ENCODE data around the gene E2F7.

E2F7 gene

DNA sequence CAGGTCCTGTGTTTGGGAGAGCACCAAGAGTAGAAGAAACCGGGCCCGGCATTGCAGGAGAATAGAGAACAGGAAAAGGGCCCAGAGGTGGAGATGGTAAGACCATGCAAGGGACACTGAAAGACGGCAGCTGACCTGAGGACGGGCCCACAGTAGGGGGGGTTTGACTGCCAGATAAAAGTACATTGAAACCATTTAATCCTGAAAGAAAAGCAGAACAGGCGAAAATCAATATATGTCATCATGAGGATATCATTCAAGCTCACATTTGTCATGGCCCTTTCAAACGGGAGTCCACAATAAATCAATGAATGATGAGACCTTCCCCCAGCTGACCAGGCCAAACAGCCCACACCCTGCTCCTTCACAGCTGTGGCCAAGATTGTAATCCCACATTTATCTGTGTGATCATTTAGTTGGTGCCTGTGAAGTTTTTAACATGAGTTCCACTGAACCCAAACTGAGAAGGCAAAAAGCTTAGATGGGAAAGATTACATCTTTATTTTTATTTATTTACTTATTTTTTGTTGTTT, 39.5 kb downstream of the E2F7 start:
- DNase-seq, result no peak

DNA sequence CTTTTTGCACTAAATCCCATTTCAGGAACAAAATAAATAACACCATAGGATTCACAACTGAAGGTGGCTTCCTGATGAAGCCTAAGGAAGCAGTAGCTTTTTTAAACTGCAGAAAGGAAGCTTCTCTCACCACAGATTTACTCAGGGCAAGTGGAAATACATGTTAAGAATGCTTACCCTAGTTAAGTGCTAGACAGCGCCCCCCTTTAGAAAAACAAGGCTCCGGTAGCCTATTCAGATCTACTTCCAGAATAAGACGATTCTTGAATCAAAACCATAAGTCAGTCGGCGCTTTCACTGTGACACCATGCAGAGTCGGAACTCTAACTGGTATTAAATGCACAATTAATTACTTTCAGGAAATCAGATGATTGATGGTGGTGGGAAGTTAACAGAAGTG, 41.9 kb downstream of the E2F7 start:
- no peak for DNase-seq

DNA sequence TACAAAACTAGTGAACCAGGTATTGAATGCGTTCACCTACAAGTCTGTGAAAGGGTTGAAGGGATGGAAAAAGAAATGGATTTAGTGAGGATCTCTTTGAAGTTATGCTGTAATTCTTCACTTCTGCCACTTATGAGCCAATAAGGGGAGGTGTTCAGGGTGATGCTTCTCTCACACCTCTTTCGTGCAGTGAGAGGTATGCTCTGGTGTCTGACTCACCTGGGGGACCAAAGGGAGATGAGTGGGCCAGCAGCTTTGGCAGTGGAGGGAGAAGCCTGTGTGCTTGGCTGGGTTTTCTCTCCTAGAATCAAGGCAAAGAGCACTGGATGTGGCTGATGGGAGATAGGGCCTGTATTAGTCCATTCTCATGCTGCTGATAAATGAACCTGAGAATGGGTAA, 45.4 kb downstream of the E2F7 start:
- DNase-seq, result no peak

DNA sequence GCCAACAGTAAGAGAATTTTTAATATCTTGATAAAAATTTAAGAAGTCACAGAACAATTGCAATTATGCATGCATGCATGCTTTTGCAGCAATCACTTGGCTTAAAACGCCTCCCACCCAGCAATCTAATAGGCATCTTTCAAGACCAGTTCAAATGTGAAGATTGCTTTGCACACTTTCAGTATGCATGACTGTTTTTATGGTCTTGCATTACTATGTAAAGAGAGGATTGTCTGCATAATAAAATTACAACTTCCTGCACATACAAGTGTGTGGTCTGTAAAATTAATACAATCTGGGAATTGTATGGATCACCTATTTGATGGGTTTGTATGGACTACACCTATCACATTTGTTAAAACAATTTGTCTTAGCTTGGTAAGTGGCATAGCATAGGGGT, 48.8 kb downstream of the E2F7 start:
- no peak for DNase-seq

DNA sequence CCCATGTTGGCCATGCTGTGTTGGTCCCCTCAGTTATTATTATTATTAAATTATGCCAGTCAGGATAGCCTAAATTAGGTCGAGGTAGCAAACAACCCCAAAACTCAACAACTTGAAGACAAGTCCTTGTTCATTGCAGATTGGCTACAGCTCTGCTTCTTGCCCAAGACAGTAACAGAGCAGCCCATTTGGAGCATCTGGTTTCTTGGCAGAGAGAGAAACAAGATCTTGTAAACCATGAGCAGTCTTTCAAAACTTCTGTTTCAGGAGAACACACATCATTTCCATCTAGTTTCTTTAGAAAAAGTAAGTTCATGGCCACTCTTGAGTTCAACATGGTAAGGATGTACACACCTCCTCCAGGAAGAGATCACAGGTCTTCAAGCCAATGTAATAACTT, 52.3 kb downstream of the E2F7 start:
- no peak for DNase-seq

DNA sequence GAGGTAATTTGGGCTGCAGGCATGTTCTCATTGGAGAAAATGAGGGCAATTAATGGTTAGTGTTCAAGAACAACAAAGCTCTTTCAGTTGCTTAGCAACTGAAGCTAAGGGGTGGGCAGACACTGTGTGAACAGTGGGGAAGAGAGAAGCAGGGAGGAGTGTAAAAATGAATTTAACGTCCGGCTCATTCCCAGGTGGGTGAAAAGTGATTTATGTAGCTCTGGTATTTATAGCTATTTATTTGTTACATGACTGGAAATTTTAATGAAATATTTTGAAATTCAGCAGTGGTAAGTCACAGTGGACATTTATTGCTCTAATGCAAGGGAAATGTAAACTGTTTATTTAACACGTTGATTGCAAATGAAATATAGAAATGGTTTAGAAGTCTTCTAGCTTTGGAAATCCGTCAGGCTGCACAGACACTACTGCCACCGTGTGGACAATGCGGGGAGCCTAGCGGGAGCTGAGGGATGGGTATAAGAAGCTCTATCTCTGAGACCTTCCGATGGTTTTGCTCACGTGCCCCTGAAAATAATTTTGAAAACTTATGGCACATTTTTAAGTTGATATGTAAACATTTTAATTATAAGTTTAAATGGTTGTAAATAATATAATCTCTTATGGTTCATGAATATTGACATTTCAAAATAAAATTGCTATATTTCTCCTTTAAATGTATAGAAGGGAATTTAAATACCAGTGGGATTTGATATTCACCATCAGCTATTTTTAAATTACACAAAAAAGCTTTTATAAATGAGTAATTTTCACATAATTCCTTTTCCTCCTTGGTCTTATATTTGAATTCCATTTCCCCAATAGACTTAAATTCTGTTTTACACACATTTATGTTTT, 54.4 kb downstream of the E2F7 start:
- peak in 54 of 58 donors; percentile 2 to 85 (median 48) for DNase-seq

DNA sequence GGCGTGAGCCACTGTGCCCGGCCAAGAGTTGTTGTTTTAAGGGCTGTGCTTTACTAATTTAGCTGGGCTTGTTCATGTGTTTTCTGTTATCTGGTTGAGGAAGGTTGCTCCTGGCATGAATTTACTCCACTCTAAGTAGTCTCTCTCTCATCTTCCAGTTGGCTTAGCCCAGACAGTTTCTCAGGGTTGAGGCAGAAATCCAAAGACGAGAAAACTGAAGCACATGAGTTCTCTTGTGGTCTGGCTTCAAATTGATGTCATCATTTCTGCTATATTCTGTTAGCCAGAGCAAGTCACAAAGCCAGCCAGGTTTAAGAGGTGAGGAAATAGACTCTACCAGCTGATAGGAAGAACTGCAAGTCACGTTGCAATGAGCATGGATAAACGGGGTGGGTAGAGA, 57.9 kb downstream of the E2F7 start:
- no peak for DNase-seq

DNA sequence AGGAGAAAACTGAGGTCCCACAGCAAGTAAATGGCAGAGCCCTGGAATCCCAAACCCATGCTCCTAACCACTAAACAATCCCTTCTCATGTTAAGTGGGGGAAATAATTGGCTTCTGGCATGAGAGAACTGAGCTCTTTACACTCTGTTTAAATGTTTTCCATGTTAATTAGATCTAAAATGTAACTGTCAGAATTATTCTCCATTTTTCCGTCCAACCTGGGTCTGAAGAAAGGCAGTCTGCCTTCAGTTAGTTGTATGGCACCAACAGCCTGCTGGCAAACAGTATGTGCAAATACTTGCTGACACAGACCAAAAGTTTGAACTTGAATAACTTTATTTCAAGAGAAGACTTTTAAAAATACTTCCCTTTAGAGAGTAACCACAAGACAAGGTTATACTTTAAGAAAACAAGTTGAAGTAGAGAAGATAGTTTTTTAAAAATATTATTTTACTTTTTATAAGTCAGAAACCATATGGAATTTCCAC, 59.7 kb downstream of the E2F7 start:
- no peak for DNase-seq

DNA sequence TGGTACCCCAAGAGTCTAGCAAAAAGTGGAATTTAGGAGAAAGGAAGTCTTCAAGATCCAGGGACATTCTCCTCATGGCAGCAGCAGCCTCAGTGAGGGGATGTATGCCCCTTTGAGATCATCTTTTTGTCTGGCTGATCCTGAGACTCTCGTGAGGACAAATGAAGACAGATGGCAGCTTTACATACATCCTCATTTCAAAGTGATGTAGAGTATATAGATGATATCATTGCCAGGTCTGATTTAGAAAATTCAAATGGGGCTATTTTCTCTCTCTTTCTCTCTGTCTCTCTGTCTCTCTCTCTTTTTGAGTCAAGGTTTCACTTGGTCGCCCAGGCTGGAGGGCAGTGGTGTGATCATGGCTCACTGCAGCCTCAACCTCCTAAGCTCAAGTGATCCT, 61.5 kb downstream of the E2F7 start:
- no peak for DNase-seq

DNA sequence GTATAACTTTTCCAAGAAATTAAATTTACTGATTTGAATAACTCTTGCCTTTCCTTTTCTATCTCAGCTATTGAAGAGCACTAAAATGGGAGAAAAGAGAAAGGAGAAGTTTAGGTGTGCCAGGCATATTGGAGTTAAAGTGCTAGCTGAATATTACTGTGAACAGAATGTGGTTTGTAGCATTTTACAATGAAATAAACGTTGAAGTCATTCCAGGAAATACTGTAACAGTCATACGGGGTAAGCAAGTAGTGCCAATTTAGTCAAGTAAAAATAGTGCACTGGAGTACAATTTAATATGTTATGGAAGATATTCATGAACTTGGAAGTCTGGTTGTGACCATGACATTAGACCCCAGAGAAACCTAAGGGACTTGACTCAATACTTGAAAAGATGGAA, 62.1 kb downstream of the E2F7 start:
- no peak for DNase-seq

DNA sequence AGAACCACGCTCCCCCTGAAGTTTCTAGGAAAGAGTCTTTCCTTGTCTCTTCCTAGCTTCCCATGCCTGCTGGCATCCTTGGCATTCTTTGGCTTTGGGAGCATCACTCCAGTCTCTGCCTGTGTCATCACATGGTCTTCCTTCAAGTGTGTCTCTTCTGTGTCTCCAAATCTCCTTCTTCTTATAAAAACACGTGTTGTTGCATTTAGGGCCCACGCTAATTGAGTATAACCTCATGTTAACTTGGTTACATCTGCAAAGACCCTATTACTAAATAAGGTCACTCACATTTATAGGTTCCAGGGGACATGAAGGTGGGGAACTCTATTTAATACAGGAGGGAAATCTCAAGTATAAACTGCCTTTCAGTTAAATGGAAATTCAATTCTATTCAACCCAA, 63.0 kb downstream of the E2F7 start:
- no peak for DNase-seq

DNA sequence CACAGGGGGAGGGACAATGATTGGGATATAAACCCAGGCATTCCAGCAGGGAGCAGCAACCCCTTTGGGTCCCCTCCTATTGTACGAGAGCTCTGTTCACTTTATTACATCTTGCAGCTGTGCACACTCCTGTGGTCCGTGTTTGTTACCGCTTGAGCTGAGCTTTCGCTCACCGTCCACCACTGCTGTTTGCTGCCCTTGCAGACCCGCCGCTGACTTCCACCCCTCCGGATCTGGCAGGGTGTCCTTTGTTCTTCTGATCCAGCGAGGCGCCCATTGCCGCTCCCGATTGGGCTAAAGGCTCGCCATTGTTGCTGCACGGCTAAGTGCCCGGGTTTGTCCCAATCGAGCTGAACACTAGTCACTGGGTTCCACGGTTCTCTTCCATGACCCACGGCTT, 64.1 kb downstream of the E2F7 start:
- DNase-seq, result no peak

DNA sequence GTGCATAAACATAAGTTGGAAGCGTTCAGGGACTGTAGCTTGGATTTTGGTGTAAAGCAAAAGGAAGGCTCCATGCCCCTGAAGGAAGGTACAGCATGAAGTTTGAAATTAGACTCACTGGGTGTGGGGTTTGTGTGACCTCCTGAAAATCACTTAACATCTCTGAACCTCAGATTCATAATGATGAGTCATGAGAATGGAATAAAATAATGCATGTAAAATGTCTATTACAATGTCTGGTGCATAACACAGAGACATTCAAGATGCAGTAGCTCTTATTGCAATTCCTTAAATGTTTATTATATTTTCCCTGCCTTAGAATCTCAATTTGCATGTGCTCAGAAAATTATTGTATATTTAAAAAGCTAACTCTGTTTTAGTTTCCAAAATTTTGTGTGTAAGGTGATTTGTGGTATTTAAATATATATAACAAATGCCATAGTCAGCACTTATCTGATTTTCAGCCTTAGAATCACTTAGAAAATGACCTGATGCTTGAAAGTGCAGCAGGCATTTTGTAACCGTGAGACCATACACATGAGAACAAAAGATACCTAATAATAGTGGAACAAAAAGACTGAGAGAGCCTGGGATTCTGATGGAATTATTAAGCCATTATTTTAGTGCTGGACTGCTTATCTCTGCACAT, 66.3 kb downstream of the E2F7 start:
- DNase-seq, result no peak

DNA sequence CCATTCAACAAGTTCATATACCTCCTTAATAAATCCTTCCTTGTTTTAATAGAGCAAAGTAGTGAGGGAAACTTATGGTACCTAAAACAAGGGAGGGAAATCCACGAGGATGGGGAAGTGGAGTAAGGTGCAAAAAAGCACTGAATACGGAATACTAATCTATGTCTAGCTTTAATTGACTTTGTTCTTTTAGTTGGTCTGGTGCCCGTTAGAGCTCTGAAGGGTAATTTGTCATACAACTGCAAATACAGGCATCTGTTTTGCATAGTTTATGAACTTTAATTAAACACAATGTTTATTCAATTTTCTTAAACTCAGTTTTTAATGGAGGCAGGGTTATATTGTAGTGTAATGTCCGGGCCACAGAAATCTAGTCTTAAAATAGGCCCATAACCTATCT, 67.0 kb downstream of the E2F7 start:
- DNase-seq, result no peak

DNA sequence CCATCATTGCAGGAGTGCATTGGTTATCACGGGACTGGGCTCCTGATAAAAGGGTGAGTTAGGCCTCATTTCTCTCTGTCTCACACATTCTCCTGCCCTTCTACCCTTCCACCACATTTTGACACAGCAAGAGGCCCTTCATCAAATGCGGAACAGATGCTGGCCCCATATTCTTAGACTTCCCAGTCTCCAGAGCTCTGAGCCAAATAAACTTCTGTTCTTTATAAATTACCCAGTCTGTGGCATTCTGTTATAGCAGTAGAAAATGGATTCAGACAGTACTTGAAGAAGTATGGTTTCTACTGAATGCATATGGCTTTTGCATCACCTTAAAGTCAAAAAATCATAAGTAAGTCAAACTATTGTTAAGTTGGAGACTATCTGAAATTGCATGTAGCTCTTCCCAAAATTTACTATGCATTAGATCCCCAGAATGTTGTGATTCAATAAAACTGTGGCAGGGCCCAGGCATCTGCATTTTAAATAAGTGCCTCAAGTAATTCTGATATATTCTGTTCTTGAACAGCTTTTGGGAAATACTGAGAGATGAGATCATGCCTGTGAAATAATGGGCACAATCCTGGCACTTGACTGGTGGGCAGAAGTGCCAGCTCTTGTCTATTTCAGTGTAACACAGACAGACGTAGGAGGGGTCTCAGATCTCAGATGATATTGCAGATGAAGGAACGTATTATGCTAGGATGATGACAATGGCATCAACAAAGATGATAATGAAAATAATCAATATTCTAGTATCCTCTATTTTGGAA, 68.2 kb downstream of the E2F7 start:
- DNase-seq, result no peak

DNA sequence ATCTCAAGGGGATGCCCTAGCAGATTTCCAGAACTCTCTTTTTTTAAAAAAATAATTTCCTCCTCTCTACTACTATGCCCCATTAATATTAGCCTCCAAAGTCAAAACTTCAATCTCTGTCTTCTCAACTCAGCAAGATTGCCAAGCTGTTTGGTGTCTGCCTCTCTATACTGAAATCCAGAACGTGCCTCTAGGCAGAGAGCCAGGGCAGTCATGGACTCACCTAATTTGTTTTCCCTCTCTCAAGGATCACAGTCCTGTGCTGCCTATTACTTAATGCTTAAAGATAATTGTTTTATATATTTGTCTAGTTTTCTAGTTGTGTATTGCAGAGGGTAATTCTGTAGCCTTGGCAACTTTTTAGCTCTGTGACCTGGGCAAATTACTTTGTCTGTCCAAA, 74.7 kb downstream of the E2F7 start:
- DNase-seq, result no peak

DNA sequence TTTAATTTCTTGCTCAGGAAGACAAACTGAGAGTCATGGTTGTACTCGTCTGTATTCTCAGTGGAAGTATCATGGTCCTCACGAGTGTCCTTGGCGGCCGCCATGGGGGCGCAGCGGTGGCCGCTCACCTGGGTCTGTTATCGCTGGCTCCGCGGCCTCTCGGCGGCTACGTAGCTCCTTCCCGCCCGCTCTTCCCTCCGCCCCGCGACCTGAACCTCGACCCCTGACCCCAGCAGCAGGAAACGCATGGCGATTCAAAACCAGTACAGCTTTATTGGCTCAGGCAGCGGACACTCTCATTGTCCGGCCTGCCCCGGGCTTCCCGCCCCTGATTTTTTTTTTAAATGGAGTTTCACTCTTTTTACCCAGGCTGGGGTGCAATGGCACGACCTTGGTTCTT, 80.8 kb downstream of the E2F7 start:
- DNase-seq, result no peak

DNA sequence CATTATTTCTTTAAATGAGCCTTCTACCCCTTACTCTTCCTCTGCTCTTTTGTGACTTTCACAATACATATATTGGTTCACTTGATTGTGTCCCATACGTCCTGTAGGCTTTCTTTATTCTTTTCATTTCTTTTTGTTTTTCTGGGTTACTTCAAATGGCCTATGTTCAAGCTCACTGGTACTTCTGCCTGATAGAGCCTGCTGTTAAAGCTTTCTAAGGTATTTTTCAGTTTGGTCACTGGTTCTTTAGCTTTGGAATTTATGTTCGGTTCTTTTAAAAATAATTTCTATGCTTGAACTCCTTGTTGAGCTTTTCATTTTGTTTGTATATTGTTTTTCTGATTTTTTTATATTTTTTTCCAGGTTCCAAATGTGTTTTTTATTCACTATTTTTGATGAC, 81.9 kb downstream of the E2F7 start:
- no peak for DNase-seq

DNA sequence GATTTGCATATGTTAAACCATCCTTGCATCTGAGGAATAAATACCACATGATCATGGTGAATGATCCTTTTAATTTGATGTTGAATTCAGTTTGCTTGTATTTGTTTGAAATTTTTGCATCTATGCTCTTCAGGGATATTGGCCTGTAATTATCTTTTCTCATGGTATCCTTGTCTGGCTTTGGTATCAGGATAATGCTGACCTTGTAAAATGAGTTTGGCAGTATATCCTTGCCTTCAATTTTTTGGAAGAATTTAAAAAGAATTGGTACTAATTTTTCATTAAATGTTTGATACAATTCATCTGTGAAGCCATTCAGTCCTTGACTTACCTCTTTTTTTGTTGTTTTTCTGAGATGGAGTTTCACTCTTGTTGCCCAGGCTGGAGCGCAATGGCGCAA, 85.2 kb downstream of the E2F7 start:
- DNase-seq, result no peak

DNA sequence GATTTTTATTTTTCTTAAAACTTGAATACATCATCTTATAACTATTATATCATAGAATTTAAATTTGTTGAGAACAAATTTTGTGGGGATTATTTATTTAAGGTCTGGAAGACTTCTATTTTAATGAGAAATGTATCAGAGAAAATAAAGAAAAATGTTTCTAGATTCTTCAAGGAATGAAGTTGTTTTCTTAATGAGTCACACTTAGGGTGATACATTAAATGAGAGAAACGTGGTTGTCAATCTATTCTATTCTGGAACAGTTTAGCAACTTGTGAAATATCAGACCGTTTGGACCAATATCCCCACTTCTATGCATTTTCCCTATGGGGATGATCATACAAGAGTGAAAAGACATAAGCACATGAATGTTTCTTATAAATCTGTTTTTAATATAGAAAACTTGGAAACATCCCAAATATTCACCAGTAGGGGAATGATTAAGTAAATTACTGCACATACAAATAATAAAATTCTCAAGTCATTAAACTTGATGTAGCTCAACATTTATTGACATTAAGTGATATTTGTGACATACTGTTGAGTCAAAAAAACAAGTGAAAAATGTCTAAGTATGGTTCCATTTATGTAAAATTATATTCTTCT, 88.5 kb downstream of the E2F7 start:
- DNase-seq, result no peak

All from anterior cingulate cortex (tissue), 58 donors.